OCI-LY7 (cell line): Measurements from ENCODE around the gene THPO.

Experiments
- CTCF ChIP-seq: fragments of 200-600 bp; sonication (generic); conservative IDR thresholded peaks from 2 replicates; pipeline ENCODE4 v1.5.1; 2014; ENCODE audit warnings: mild to moderate bottlenecking, antibody characterized with exemption, low read length, moderate library complexity, mixed read lengths
- EZH2phosphoT487 ChIP-seq: fragments of 200-600 bp; sonication (generic); IDR thresholded peaks from 2 replicates; pipeline ENCODE4 v1.6.1; 2018; ENCODE audit warnings: low read depth, borderline replicate concordance, mild to moderate bottlenecking, mixed run types, antibody characterized with exemption, low read length, moderate library complexity, mixed read lengths

GRCh38 chr3:184380627-184381260 is 2.7 kb upstream of the THPO start:
- TF ChIP-seq CTCF, result no peak
- no peak for TF ChIP-seq EZH2phosphoT487
